ENCODE measurements around the gene ITGA2.

ITGA2 gene

DNA sequence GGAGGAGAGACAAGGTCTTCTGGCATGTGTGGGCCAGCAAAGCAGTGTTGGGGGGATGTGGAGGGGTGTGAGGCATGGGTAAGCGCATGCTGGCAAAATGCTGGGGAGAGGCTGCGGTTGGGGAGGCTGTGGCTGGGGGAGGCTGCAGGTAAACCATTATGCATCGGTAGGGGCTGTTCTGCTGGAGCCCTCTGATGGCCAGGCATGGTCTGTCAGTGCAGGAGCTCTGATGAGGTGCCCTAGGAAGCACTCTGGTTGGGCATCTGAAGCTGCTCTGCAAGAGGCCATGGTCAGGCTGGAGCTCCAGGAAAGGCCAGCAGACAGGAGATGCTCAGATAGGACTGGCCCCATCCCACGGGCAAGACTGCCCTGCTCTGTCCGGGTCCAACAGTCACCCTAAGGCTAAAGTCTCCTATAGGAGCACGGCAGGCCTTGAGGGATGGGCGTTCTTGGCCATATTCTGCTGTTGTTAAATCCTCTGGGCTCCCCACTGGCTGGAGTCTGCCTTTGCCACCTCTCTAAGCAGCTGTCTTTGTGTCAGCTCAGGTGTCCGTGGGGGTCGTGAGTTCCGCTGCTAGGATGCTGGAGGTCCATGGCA is 28.7 kb downstream of the ITGA2 start:
- no peak for DNase-seq (ENCODE audit: low spot score)

DNA sequence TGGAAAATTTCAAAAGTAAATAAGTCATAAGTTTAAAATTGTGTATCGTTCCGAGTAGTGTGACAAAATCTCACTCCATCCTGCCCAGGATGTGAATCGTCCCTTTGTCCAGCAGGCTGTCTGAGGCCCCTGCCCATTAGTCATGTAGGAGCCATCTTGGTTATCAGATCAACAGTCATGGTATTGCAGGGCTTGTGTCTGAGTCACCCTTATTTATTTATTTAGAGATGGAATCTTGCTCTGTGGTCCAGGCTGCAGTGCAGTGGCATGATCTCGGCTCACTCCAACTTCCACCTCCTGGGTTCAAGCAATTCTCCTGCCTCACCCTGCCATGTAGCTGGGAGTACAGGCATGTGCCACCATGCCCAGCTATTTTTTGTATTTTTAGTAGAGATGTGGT is 30.2 kb downstream of the ITGA2 start:
- no peak for DNase-seq (ENCODE audit: low spot score)

DNA sequence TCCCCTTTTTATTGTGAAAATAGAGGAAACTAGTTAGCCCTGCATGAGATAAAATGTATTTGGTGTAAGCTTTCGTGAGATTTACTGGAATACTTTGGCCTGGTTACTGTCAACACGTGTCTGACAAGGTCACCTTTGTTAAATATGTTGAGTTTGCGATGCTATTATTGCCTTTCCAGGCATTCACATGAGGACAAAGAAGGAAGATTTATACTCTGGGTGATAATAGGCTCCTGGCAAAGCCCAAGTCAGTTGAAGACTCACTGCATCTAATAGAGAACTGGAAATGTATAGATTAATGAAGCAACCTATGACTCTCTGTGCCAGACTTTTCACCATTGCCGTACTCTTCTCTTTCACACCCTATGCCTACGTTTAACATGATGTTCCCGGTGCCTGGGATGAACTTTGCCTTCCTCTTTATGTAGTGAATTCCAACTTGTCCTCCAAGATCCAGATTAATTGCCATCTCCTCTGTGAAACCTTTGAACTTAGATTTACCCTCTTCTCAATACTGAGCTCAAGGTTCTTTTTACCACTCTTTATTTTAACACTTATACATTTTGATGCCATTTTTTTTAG is 33.9 kb downstream of the ITGA2 start:
- DNase-seq (ENCODE audit: low spot score) = no peak

DNA sequence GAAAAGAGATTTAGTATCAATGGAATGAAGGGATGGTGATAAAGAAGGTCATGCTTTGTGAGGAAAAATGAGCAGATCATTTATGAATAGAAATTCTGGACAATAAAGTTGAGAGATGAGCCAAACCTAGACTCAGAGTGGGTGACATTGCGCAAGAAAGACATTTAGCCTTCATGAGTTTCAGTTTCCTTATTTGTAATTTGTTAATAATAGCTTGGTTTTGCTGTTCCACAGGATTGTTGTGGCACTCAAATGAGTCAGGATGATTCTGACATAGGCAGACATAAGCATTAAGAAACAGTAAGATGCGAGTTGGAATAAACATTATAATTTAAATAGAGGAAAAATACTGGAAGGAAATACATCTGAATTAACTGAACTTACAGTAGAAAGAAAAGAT is 34.8 kb downstream of the ITGA2 start:
- no peak for DNase-seq (ENCODE audit: low spot score)

DNA sequence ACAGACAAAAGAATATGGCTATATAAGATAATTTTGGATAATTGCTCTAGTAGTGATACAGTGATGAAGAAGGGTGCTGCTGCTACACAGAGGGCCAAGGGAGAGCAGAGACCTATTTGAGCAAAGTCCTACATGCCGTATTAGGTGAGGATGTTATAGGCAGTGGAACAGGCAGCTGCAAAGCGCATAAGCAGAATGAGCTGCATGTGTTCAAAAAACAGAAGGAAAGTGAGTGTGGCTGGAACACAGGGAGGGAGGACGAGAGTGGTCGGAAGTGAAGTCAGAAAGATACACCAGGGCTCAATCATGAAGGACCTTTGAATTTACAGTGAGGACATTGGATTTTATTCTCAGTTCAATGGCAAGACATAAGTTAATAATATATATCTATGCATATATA is 35.4 kb downstream of the ITGA2 start:
- no peak for DNase-seq (ENCODE audit: low spot score)

DNA sequence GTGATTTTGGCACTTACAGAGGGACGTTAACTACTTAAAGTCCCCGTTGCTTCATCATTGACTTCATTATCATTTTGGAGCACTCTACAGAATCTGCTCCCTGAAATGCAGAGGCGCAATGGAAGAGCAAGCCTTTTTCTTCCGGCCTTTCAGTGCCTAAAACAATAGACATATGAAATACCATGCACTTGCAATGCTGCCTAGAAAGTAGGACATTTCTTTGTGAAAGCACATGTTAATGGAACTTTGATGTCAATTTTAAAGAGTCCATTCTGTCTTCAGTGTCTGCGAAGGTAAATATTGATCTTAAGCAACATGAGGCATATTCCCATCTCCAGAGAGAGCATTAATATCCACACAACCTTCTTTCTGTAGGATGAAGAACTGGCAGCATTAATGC is 36.3 kb downstream of the ITGA2 start:
- DNase-seq (ENCODE audit: low spot score) = no peak

DNA sequence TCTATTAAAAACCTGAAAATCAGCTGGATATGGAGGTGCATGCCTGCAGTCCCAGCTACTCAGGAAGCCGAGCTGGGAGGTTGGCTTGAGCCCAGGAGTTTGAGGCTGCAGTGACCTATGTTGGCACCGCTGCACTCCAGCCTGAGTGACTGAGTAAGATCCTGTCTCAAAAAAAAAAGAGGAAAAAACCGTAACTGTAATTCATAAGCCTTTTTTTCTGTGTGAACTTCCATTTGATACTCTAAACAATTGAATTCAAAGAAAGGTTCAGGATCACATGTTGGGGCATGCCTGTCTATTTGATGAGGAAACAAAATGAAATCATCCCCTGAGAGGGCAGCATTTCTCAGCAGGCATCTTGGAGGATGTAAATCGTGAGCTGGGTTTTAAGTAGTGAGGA is 38.8 kb downstream of the ITGA2 start:
- no peak for DNase-seq (ENCODE audit: low spot score)

DNA sequence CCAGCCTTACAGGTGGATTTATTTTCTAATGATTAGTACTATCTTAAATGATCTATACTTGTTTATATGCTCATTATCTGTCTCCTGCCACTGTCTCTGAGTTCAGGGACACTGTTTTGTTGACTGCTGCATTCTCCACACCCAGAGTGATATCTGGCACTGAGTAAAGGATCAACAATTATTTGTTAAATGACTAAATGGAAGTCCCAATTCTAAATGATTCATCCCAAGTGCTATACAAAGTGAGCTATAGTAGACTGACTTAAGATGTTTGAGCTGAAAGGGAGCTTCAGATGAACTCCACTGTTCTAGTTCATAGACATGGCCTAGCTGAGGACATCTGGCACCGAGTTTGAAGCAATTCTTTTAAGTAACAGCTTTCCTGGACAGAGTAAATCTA is 40.5 kb downstream of the ITGA2 start:
- DNase-seq (ENCODE audit: low spot score) = no peak

DNA sequence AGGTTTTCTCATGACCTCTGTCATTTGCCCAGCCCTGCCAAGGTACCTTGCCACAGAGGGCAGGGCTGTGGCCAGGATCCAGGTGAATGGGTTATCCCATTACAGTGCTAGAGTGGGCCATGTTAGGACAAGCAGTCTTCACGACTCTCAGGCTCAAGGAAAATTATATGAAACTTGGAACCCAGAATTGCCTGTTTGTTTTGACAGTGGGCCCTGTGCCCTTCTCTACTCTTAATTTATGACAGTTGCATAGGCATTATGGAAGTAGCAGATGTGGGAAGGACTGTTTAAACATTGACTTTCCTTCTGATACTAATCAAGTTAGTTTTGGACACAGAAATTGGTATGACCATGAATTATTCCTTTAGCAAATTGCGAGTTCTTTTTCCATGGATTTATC is 41.7 kb downstream of the ITGA2 start:
- no peak for DNase-seq (ENCODE audit: low spot score)

DNA sequence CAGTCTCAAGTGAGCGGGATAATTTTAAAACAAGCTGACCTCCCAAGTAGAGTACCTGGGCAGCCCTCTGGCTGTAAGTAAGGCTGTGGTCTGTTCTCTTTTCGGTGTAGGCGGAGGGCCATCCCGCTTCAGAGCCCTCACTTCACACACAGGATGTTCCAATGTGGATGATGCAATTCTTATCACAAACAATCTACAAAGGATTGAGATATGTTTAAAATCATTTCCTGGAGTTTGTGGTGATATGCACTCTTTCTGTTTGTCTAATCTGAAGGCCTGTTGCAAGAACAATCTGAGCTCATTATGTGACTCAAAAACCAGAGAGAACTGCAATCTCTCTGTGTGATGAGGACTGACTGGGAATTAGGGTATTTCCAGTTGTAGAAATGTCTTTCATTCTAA is 42.5 kb downstream of the ITGA2 start:
- peak; percentile 59 for DNase-seq (ENCODE audit: low spot score)

DNA sequence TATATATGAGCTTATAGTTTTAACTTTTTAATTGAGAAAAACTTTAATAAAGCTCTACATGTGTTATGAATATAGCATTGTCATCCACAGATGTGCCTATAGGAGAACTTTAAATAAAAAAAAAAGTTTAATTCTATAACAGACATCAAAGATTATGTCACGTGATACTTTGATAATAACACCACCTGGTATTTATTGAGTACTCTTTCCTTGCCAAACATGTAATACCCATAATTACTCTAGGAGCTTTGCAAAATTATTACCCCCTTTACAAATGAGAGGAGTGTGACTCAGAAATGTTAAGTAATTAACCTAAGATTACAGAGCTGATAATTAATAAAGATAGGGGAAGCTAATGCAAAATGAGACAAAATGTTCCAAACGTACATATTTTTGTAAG is 43.0 kb downstream of the ITGA2 start:
- no peak for DNase-seq (ENCODE audit: low spot score)

DNA sequence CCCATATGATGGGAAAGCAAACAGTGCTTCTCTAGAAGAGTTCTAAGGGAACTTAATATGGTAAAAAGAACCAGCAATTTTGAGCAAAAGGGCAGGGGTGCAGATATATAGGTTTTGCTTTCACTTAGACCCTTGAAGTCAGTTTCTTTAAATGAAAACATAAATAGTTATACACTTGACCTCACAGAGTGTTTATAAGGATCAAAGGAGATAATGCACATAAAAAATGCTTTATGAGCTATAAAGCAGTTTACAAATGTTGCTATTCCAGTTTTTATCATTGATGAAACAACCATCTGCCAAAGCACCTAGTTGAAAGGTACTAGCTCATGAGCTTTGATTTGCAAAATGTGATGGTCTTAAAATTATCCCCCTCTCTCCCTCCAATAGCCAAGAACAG is 45.7 kb downstream of the ITGA2 start:
- no peak for DNase-seq (ENCODE audit: low spot score)

DNA sequence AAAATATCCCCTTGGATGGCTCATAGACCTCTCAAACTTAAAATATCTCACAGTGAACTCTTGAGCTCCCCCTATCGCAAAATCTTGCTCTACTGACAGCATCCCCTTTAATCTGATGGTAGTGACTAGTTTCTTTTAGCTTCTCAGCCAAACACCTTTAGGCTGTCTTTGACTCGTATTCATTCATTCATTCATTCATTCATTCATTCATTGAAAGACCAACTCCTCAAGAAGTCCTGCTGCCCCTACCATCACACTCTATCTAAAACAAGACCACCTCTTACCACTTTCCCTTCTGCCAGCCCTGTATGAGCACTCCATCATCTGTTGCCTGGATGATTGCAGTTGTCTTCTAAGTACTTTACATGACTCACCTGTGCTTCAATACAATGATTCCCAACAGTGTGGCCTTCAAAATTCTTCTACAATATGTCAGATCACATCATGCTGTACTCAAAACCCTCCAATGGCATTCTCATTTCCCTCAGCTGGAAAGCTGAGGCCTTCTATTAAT is 46.8 kb downstream of the ITGA2 start:
- peak; percentile 9 for DNase-seq (ENCODE audit: low spot score)

DNA sequence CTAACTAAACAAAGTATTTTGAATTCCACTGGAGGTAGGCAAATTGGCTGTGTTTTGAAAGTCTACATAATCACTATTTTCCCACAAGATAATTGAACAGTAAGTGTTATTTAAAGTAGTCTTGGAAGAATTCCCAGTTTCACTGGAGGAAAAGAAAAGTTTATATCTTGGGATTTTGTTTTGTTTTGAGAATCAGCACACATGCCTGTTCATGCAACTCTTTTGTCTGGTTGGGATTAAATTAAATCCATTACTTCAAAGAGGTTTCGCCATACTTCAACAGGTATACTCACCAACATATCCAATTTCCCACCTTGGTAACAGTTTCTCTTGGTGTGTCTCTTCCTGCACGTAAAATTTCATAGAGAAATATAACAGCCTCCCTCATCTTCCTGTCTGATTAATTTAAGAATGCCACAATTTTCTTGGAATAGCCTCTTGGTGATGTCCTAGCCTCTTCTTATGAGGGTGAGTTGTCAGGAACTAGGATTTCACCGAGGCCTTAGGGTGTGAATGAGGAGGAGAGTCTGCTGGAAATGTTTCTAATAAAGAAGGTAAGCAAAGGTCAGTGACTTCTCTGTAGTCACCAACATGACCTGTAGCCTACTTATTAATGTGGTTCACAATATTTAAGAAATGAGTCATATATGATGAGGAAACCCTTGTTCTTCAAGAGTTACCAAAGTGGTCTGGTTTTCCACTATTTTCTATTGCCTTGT is 48.1 kb downstream of the ITGA2 start:
- peak; percentile 41 for DNase-seq (ENCODE audit: low spot score)

DNA sequence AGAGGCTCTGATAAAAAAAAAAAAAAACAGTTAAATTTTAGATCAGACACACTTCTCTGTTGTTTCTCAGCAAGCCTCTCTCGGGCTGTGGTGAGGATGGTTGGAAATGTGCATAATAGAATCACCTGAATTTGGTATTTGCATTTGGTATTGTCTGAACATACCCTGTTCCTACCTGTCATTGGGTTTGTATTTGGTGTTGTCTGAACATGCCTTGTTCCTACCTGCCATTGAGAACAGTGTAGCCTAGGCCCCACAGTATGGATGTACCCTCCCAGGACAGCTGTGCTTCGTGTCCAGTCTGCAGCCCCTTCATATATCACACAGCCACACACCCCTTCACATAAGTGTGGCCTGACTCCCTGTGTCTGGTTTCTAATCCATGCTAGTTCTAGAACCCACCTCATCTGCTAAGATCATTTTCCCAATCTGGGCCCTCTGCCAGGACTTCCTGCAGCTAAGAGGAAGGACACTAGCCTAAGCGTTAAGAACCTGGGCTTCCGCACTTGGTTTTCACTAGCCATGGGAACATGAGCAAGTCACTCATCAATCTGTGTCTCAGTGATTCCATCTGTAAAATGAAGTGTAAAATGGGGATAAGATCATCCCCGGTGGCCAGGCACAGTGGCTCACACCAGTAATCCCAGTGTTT is 49.2 kb downstream of the ITGA2 start:
- no peak for DNase-seq (ENCODE audit: low spot score)

DNA sequence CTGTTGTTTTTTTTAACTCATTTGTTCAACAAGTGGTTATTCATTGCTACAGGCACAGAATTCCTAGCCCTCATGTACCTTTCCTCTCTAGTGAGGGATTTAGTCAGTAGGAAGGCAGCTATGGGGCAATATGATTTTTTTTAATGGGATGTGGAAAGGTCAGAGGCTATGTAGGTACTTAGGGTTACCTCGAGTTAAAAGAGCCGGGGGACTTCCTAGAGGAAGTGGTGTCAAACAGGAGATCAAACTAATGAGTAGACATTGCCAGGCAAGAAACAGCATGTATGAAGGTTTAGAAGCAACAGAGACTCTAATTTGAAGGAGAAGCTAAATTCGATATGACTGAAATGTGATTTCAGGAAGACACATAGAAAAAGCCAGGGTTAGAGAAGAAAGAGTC is 50.7 kb downstream of the ITGA2 start:
- DNase-seq (ENCODE audit: low spot score) = no peak

DNA sequence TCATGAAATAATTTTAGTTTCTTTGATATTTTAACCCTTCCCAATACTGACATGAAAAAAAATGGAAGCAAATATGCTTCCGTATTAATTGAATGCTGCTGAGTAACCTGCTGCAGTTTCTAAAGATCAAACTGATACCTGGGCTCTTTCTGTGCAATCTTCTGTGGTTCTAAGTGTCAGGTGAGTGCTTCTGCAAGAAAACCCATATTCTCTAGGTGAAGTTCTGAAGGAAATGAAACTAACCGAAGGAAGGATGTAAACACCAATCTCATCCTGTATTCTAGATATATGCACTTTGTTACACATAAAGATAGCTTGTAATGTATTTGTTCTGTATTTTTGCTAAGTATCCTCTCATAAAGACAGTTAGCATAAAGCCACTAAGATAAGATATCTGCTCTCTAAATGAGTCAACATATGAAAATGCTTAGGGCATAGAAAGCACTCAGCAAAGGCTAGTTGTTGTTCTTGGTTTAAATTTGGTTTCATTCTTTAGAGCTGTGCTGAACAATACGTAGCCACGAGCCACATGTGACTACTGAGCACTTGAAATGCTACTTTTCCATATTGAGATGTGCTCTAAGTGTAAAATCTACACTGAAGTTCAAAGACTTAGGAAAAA is 52.0 kb downstream of the ITGA2 start:
- DNase-seq (ENCODE audit: low spot score) = no peak

DNA sequence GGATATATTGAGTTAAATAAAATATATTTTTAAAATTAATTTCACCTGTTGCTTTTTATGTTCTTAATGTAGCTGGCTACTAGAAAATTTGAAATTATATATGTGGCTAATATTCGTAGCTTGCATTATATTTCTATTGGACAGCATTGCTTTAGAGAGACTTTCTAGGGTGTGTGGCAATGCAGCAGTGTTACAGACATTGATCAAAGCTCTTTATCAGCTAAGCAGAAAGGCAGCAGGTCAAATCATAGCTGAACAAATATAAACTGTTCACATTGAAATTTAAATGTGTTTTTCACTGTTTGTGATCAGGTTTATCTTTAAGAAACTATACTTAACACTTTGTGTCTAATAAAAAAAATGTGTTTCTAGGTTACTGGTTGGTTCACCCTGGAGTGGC is 52.6 kb downstream of the ITGA2 start:
- DNase-seq (ENCODE audit: low spot score) = no peak

DNA sequence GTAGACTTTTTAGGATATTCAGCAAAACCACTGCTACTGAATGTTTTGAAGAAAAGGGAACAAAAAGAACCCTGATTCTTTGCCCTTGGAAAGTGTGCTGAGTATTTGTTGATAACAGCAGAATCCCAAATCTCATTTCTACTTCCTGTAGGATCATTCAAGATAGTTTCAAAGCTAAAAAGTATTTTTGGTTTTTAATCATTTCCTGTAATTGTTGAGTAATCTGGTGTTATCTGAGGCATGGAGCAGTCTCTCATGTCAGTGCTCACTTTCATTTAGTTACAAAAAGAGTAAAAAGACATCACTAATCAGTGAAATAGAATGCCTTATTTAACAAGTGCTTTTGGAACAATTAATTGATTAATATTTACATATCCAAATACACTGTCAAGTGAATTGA is 56.1 kb downstream of the ITGA2 start:
- no peak for DNase-seq (ENCODE audit: low spot score)

DNA sequence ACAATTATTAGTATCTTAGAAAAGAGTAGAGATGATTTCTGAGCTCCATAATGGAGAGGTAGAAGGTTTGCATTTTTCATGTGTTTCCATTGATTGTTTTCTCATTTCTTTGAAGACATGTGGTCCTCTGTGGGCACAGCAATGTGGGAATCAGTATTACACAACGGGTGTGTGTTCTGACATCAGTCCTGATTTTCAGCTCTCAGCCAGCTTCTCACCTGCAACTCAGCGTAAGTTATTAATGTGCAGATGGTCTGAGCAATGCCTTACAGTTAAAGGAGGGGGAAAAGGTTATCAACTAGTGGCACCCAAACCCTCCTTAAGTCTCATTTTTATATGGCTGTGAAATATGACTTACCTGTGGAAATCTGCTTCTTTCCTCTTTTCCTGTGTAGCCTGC is 59.1 kb downstream of the ITGA2 start:
- no peak for DNase-seq (ENCODE audit: low spot score)

DNA sequence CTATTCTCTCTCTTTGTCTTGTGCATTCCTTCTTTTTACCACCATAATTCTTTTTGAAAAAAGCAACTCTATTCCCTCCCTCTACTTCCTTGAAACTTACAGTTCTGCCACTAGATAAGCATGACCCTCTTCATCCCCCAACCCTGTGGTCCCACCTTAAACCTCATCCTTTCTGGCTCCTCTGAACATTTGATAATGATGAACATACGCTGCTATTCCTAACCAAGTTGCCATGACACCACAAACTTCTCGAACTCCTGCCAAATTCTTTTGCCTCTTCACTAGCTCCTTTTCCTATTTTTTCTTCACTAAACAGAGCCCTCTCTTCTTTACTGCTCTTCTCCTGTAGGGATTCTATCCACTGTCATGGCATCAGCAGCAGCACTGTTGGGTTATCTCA is 63.3 kb downstream of the ITGA2 start:
- DNase-seq (ENCODE audit: low spot score) = no peak

DNA sequence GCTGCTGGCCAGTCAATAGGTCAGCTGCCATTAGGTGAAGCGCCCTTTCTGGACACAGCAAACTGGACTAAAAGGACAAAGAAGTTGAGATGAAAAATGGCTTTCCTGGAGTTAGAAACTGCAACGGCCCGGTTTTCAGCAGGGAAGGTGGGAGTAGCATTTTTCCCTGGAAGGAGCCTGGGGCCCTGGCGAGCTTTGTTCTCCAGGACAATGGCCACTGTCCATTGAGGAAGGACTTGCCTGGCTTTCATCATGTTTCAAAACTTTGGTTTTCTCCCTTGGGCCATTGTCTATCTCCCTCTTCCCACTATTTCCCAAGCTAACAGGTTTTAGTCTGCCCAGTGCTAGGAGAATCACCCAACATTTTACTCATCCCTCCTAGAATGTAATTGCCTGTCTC is 64.2 kb downstream of the ITGA2 start:
- DNase-seq (ENCODE audit: low spot score) = no peak

DNA sequence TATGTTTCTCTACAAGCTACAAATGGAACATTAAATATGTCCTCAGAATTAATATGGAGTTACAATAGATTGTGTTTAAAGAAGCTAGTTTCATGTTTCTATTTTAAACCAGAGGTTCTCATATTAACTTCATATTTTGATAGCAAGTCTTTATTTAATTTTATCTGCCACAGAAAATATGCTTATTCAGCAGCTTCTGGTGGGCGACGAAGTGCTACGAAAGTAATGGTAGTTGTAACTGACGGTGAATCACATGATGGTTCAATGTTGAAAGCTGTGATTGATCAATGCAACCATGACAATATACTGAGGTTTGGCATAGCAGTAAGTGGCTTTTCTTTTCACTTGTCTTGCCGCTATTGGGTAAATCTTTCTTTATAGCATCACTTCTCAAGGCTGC is 66.2 kb downstream of the ITGA2 start:
- no peak for DNase-seq (ENCODE audit: low spot score)

Measured in COLO829 (cell line).